ENCODE data around the gene EVA1C.
"Not testable (repeated sequence)": the region's sequence is repeated elsewhere in the genome, so short reads cannot be mapped to it uniquely, and the experiment has no call there.

The EVA1C gene

GRCh38 chr21:32476661-32477423, 64.3 kb downstream of the EVA1C start:
- H3K9me3 Mint-ChIP-seq: no peaks in the 10 kb centered on the region
- H3K27ac Mint-ChIP-seq: no peak overlapping the region
- no peaks in the 10 kb centered on the region for H3K27me3 Mint-ChIP-seq
- H3K4me3 Mint-ChIP-seq: no peak overlapping the region
- peaks cover 14% of the 10 kb centered on the region for H3K4me1 Mint-ChIP-seq (ENCODE audit: low read depth)
- no peaks in the 10 kb centered on the region for H3K36me3 Mint-ChIP-seq (ENCODE audit: low read depth)

- no peak overlapping the region for H3K27ac Mint-ChIP-seq
- no peaks in the 10 kb centered on the region for H3K9me3 Mint-ChIP-seq
- H3K4me3 Mint-ChIP-seq: no peak overlapping the region
- H3K36me3 Mint-ChIP-seq (ENCODE audit: low read depth): no peaks in the 10 kb centered on the region
- no peaks in the 10 kb centered on the region for H3K27me3 Mint-ChIP-seq
- H3K4me1 Mint-ChIP-seq (ENCODE audit: low read depth): peaks cover 14% of the 10 kb centered on the region
Observed at GRCh38 chr21:32477424-32477745, 64.9 kb downstream of the EVA1C start.

- no peak overlapping the region for H3K27ac Mint-ChIP-seq
- no peaks in the 10 kb centered on the region for H3K9me3 Mint-ChIP-seq
- H3K27me3 Mint-ChIP-seq: no peaks in the 10 kb centered on the region
- H3K4me3 Mint-ChIP-seq: no peak overlapping the region
- H3K4me1 Mint-ChIP-seq (ENCODE audit: low read depth): peaks cover 14% of the 10 kb centered on the region
- H3K36me3 Mint-ChIP-seq (ENCODE audit: low read depth): peaks cover 12% of the 10 kb centered on the region
Observed at GRCh38 chr21:32481875-32482408, 69.4 kb downstream of the EVA1C start.

GRCh38 chr21:32482565-32483292, 70.2 kb downstream of the EVA1C start:
- H3K36me3 Mint-ChIP-seq (ENCODE audit: low read depth): peaks cover 12% of the 10 kb centered on the region
- H3K9me3 Mint-ChIP-seq: no peaks in the 10 kb centered on the region
- no peak overlapping the region for H3K4me3 Mint-ChIP-seq
- no peak overlapping the region for H3K27ac Mint-ChIP-seq
- peaks cover 14% of the 10 kb centered on the region for H3K4me1 Mint-ChIP-seq (ENCODE audit: low read depth)
- H3K27me3 Mint-ChIP-seq: no peaks in the 10 kb centered on the region

GRCh38 chr21:32483293-32483595, 70.7 kb downstream of the EVA1C start:
- H3K9me3 Mint-ChIP-seq: no peaks in the 10 kb centered on the region
- no peak overlapping the region for H3K27ac Mint-ChIP-seq
- peaks cover 14% of the 10 kb centered on the region for H3K4me1 Mint-ChIP-seq (ENCODE audit: low read depth)
- H3K36me3 Mint-ChIP-seq (ENCODE audit: low read depth): peaks cover 12% of the 10 kb centered on the region
- no peaks in the 10 kb centered on the region for H3K27me3 Mint-ChIP-seq
- no peak overlapping the region for H3K4me3 Mint-ChIP-seq

- H3K36me3 Mint-ChIP-seq (ENCODE audit: low read depth): peaks cover 20% of the 10 kb centered on the region
- peaks cover 3% of the 10 kb centered on the region for H3K4me1 Mint-ChIP-seq (ENCODE audit: low read depth)
- no peak overlapping the region for H3K27ac Mint-ChIP-seq
Observed at GRCh38 chr21:32484706-32485380, 72.3 kb downstream of the EVA1C start.

GRCh38 chr21:32492376-32492775, 79.9 kb downstream of the EVA1C start:
- Mint-ChIP-seq H3K4me3 (no peak overlapping the region), H3K4me1 (ENCODE audit: low read depth) (peaks cover 25% of the 10 kb centered on the region), H3K9me3 (peaks cover 6% of the 10 kb centered on the region), H3K36me3 (ENCODE audit: low read depth) (peaks cover 32% of the 10 kb centered on the region), H3K27ac (no peak overlapping the region), H3K27me3 (no peaks in the 10 kb centered on the region)

More at GRCh38 chr21:32484706-32485380, 72.3 kb downstream of the EVA1C start:
- Mint-ChIP-seq H3K27me3 (no peaks in the 10 kb centered on the region), H3K4me3 (no peak overlapping the region), H3K9me3 (peaks cover 6% of the 10 kb centered on the region)

GRCh38 chr21:32494934-32495709, 82.6 kb downstream of the EVA1C start:
- H3K4me1 Mint-ChIP-seq (ENCODE audit: low read depth): peaks cover 25% of the 10 kb centered on the region
- no peak overlapping the region for H3K27ac Mint-ChIP-seq
- peaks cover 28% of the 10 kb centered on the region for H3K36me3 Mint-ChIP-seq (ENCODE audit: low read depth)
- H3K27me3 Mint-ChIP-seq: no peaks in the 10 kb centered on the region
- H3K4me3 Mint-ChIP-seq: no peak overlapping the region
- H3K9me3 Mint-ChIP-seq: no peaks in the 10 kb centered on the region

- no peaks in the 10 kb centered on the region for H3K9me3 Mint-ChIP-seq
- H3K27me3 Mint-ChIP-seq: no peaks in the 10 kb centered on the region
Observed at GRCh38 chr21:32496568-32496967, 84.1 kb downstream of the EVA1C start.

GRCh38 chr21:32499249-32500055, 86.9 kb downstream of the EVA1C start:
- peaks cover 14% of the 10 kb centered on the region for H3K4me1 Mint-ChIP-seq (ENCODE audit: low read depth)
- H3K9me3 Mint-ChIP-seq: no peaks in the 10 kb centered on the region
- H3K27ac Mint-ChIP-seq: no peak overlapping the region
- peaks cover 40% of the 10 kb centered on the region for H3K36me3 Mint-ChIP-seq (ENCODE audit: low read depth)
- no peak overlapping the region for H3K4me3 Mint-ChIP-seq
- no peaks in the 10 kb centered on the region for H3K27me3 Mint-ChIP-seq

More at GRCh38 chr21:32496568-32496967, 84.1 kb downstream of the EVA1C start:
- Mint-ChIP-seq H3K4me1 (ENCODE audit: low read depth) (peaks cover 21% of the 10 kb centered on the region), H3K36me3 (ENCODE audit: low read depth) (peaks cover 26% of the 10 kb centered on the region), H3K27ac (no peak overlapping the region), H3K4me3 (no peak overlapping the region)

GRCh38 chr21:32503641-32504040, 91.1 kb downstream of the EVA1C start:
- peaks cover 22% of the 10 kb centered on the region for H3K36me3 Mint-ChIP-seq (ENCODE audit: low read depth)
- H3K4me1 Mint-ChIP-seq (ENCODE audit: low read depth); H3K4me3 Mint-ChIP-seq: not testable (repeated sequence)

GRCh38 chr21:32505767-32506166, 93.3 kb downstream of the EVA1C start:
- not testable (repeated sequence) for H3K27me3 Mint-ChIP-seq; H3K27ac Mint-ChIP-seq; H3K4me1 Mint-ChIP-seq (ENCODE audit: low read depth)

More at GRCh38 chr21:32503641-32504040, 91.1 kb downstream of the EVA1C start:
- not testable (repeated sequence) for H3K9me3 Mint-ChIP-seq, H3K27ac Mint-ChIP-seq, H3K27me3 Mint-ChIP-seq

GRCh38 chr21:32506411-32506965, 94.0 kb downstream of the EVA1C start:
- not testable (repeated sequence) for H3K4me1 Mint-ChIP-seq (ENCODE audit: low read depth); H3K9me3 Mint-ChIP-seq; H3K27ac Mint-ChIP-seq; H3K4me3 Mint-ChIP-seq; H3K27me3 Mint-ChIP-seq
- H3K36me3 Mint-ChIP-seq (ENCODE audit: low read depth): peaks cover 32% of the 10 kb centered on the region

More at GRCh38 chr21:32505767-32506166, 93.3 kb downstream of the EVA1C start:
- H3K4me3 Mint-ChIP-seq, H3K9me3 Mint-ChIP-seq: not testable (repeated sequence)
- H3K36me3 Mint-ChIP-seq (ENCODE audit: low read depth): peaks cover 30% of the 10 kb centered on the region
